Tibial nerve (tissue), 4 donors: Measurements from ENCODE around the gene NOSTRIN. TPM values are rescaled to one million over a fixed set of nuclear protein-coding genes. Genes with fewer than 3 reads are reported as not detected.

Experiments
- DNase-seq, 2 donors: peaks; one replicate each; pipeline ENCODE4 v3.0.0-alpha.2; 2019; ENCODE audit warnings: low spot score in 2 of 2
- H3K27ac ChIP-seq, 4 donors: fragments of 200-600 bp; sonication (generic) in 3 of 4; one replicate each; pipeline ENCODE4 v1.5.1; 2017 to 2019; ENCODE audit warnings: mild to moderate bottlenecking in 1 of 4
- H3K27me3 ChIP-seq, 2 donors: fragments of 200-600 bp; sonication (generic) in 1 of 2; one replicate each; pipeline versions ENCODE4 v1.5.1 to v1.6.0; 2017 to 2019
- H3K36me3 ChIP-seq, 3 donors: fragments of 200-600 bp; sonication (generic); one replicate each; pipeline ENCODE4 v1.5.1; 2018 to 2019
- H3K4me1 ChIP-seq, 4 donors: fragments of 200-600 bp; sonication (generic) in 3 of 4; one replicate each; pipeline ENCODE4 v1.5.1; 2017 to 2019
- H3K4me3 ChIP-seq, 4 donors: fragments of 200-600 bp; sonication (generic) in 3 of 4; one replicate each; pipeline ENCODE4 v1.5.1; 2017 to 2019; ENCODE audit warnings: mild to moderate bottlenecking in 1 of 4, moderate library complexity in 1 of 4
- H3K9me3 ChIP-seq, 4 donors: fragments of 200-600 bp; sonication (generic) in 3 of 4; one replicate each; pipeline ENCODE4 v1.5.1; 2017 to 2019
- CTCF ChIP-seq, 5 experiments: fragments of 200-600 bp in 3 of 5; fragments of 450-650 bp in 2 of 5; sonication (generic) in 3 of 5; IDR thresholded peaks; one replicate each; pipeline ENCODE4 v1.5.1; 2016 to 2019; ENCODE audit warnings: antibody characterized with exemption in 5 of 5, mild to moderate bottlenecking in 3 of 5, moderate library complexity in 2 of 5
- EP300 ChIP-seq, 2 donors: sonication (generic); formaldehyde crosslinking; IDR thresholded peaks; one replicate each; pipeline ENCODE4 v1.6.1; 2017; ENCODE audit warnings: antibody characterized with exemption in 2 of 2, mild to moderate bottlenecking in 1 of 2
- POLR2A ChIP-seq, 2 donors: fragments of 450-650 bp; IDR thresholded peaks; one replicate each; pipeline ENCODE4 v1.6.1; 2017; ENCODE audit warnings: antibody characterized with exemption in 2 of 2, mild to moderate bottlenecking in 2 of 2, moderate library complexity in 2 of 2
- WGBS, 2 donors: methylation state at CpG; one replicate each; pipeline ENCODE4 v1.1.5; 2018; 5-methylcytosine and 5-hydroxymethylcytosine counted together
- total RNA-seq, 4 donors: library from RNA; depleted of rRNA; stranded (reverse); fragments of >200 nt; gene quantifications; one replicate each; pipeline ENCODE4 v1.1.0, GENCODE V29; 2016

Gene NOSTRIN
- total RNA-seq, 4 donors from 2014 or later = 6.3 to 42.4 (median 24.4) TPM

GRCh38 chr2:168892327-168892726, 89.9 kb downstream of the NOSTRIN start:
- Histone ChIP-seq H3K4me1 (peaks cover 0 to 12% (median 3%) of the 10 kb centered on the region in 4 donors), H3K27me3 (no peaks in the 10 kb centered on the region), H3K27ac (no peak overlapping the region), H3K4me3 (no peak overlapping the region), H3K36me3 (no peaks in the 10 kb centered on the region), H3K9me3 (no peaks in the 10 kb centered on the region)
- WGBS, 2 donors = 62 to 90% methylated on average over 3 of the region's 3 CpGs
- TF ChIP-seq POLR2A (IDR thresholded peaks at IDR 0.05) = no peak
- TF ChIP-seq CTCF (IDR thresholded peaks at IDR 0.05) = no peak
- TF ChIP-seq EP300 (IDR thresholded peaks at IDR 0.05) = no peak
- DNase-seq = no peak

DNA sequence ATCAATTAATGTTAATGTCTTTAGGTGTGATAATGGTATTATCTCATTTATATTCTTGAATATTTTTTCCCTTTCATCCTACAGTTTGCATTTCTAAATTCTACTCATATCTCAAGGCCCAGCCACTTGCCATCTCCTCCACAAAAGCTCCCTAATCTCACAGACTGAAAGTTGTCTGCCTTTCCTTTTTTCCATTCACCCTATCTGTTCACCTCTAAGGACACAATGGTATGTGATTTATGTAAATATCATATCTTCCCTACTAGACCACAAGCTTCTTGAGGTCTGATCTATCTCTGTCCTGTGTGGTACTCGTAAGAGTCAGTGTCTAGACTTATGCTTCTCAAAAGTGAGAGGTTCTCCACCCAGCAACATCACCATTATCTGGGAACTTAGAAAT, 91.7 kb downstream of the NOSTRIN start:
- no peak overlapping the region for H3K4me3 ChIP-seq
- H3K9me3 ChIP-seq = no peaks in the 10 kb centered on the region
- no peaks in the 10 kb centered on the region for H3K36me3 ChIP-seq
- no peaks in the 10 kb centered on the region for H3K27me3 ChIP-seq
- H3K27ac ChIP-seq = no peak overlapping the region
- peaks cover 0 to 12% (median 3%) of the 10 kb centered on the region in 4 donors for H3K4me1 ChIP-seq
- DNase-seq = no peak
- TF ChIP-seq POLR2A (IDR thresholded peaks at IDR 0.05) (no peak), EP300 (IDR thresholded peaks at IDR 0.05) (no peak), CTCF (IDR thresholded peaks at IDR 0.05) (no peak)
- WGBS, 2 donors = 76 to 100% methylated on average over 1 of the region's 1 CpG

DNA sequence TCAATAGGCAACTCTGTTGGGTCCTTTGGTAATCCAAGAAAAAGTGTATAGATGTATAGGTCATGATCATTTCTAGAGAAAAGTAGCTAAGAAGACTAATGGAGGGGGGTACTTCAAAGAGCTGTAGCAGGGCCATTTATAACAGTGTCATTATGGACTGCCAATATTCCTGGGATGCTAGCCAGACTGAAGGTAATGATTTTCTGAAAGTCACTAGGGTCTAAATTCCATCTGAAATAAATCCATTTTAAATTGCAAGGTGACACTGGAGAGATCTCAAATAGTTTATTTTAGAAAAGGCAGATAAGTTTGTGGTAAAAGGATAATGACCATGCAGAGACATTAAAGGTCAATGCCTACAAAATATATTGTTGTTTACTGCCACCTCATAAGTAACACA, 92.3 kb downstream of the NOSTRIN start:
- no peaks in the 10 kb centered on the region for H3K36me3 ChIP-seq
- TF ChIP-seq CTCF (IDR thresholded peaks at IDR 0.05) (no peak), POLR2A (IDR thresholded peaks at IDR 0.05) (no peak), EP300 (IDR thresholded peaks at IDR 0.05) (no peak)
- no peak for DNase-seq
- peaks cover 0 to 9% (median 2%) of the 10 kb centered on the region in 4 donors for H3K4me1 ChIP-seq
- H3K9me3 ChIP-seq = no peaks in the 10 kb centered on the region
- no peak overlapping the region for H3K4me3 ChIP-seq
- no peaks in the 10 kb centered on the region for H3K27me3 ChIP-seq
- H3K27ac ChIP-seq = no peak overlapping the region

GRCh38 chr2:168895771-168896170, 93.3 kb downstream of the NOSTRIN start:
- Histone ChIP-seq H3K27me3 (no peaks in the 10 kb centered on the region), H3K4me1 (no peaks in the 10 kb centered on the region), H3K36me3 (no peaks in the 10 kb centered on the region), H3K4me3 (no peak overlapping the region), H3K9me3 (no peaks in the 10 kb centered on the region), H3K27ac (no peak overlapping the region)
- TF ChIP-seq EP300 (IDR thresholded peaks at IDR 0.05) = no peak
- TF ChIP-seq CTCF (IDR thresholded peaks at IDR 0.05) = no peak
- TF ChIP-seq POLR2A (IDR thresholded peaks at IDR 0.05) = no peak
- DNase-seq = no peak

- no peak for TF ChIP-seq POLR2A (IDR thresholded peaks at IDR 0.05)
- no peaks in the 10 kb centered on the region for H3K4me1 ChIP-seq
- H3K36me3 ChIP-seq = no peaks in the 10 kb centered on the region
- H3K27ac ChIP-seq = no peak overlapping the region
- H3K4me3 ChIP-seq = no peak overlapping the region
- H3K9me3 ChIP-seq = no peaks in the 10 kb centered on the region
- H3K27me3 ChIP-seq = no peaks in the 10 kb centered on the region
- no peak for DNase-seq
- WGBS, 2 donors = 61 to 63% methylated on average over 4 of the region's 4 CpGs
These were observed 94.3 kb downstream of the NOSTRIN start for GRCh38 chr2:168896783-168897182.

DNA sequence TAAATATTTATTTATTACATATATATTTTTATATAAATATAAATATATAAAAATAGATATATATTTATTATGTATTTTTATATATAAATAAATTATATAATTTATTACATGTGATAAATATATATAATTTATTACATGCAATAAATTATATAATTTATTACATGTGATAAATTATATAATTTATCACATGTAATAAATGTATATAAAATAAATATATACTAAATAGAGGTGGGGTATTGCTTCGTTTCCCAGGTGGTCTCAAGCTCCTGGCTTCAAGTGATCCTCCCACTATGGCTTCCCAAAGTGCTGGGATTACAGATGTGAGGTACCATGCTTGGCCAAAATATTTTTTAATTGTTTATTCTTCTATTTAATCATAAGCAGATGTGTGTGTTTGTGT, 95.0 kb downstream of the NOSTRIN start:
- TF ChIP-seq EP300 (IDR thresholded peaks at IDR 0.05) (no peak), CTCF (IDR thresholded peaks at IDR 0.05) (no peak), POLR2A (IDR thresholded peaks at IDR 0.05) (no peak)
- no peak for DNase-seq
- H3K4me1 ChIP-seq = no peaks in the 10 kb centered on the region
- no peaks in the 10 kb centered on the region for H3K9me3 ChIP-seq
- no peak overlapping the region for H3K4me3 ChIP-seq
- no peaks in the 10 kb centered on the region for H3K27me3 ChIP-seq
- no peak overlapping the region for H3K27ac ChIP-seq
- 81 to 82% methylated on average over 1 of the region's 1 CpG for whole genome bisulfite sequencing, 2 donors
- H3K36me3 ChIP-seq = no peaks in the 10 kb centered on the region
